Endometrial microvascular endothelial cells (primary cell): ENCODE measurements around the gene NUP210. TPM values are rescaled to one million over a fixed set of nuclear protein-coding genes. Genes with fewer than 3 reads are reported as not detected.

ENCODE experiments used
- in situ Hi-C: cut with HindIII; loops from 2 replicates; pipeline ENCODE4 v1.10.0; 2017; ENCODE audit warnings: low sequenced_read_pairs, low pct_unique_long_range_greater_than_20kb; ENCODE audit errors: inconsistent ontology term
- total RNA-seq: library from RNA; depleted of rRNA; stranded (reverse); fragments of >200 nt; gene quantifications from one replicate; pipeline ENCODE4 v1.2.3, GENCODE V29; 2015; ENCODE audit errors: inconsistent ontology term

NUP210 gene
- total RNA-seq, 1 donor from 2014 or later, result 0.65 TPM

DNA sequence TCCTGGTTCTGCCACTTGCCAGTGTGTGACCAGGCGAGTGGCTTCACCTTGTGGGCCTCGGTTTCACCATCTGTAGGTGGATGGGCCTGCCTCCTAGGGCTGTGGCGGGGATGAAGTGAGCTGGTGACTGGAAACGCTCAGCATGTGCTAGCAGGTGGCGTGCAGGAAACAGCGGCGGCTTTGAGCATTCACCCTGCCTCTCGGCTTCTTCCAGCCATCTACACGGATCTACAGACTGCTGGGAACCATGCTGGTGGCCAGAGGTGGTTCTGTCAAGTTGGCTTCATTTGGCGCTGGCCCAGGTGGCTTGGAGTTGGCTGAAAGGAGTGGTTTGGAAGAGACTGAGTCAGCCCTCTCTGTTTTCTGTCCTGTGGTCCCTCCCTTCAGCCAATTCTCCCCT is 106.3 kb downstream of the NUP210 start:
- in situ Hi-C loops, result no loop called here

DNA sequence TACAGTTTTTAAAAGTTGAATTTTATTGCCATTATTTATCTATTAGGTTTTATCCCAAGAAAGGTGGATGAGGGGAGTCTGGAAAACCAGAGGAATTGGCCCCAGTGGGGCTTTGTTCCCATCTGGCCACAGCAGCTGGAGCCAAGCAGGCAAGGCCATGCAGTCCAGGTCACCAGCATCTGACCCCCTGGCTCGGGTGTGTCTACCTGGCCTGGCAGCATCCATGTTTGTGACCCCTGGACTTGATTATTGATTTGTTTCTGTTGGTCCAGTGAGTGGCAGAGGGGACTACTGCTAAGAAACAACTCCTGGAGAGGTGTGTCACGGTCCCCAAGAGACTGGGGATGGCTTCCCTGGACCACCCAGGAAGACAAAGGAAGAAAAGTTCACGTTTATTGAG is 111.1 kb downstream of the NUP210 start:
- in situ Hi-C loops, result no loop called here

DNA sequence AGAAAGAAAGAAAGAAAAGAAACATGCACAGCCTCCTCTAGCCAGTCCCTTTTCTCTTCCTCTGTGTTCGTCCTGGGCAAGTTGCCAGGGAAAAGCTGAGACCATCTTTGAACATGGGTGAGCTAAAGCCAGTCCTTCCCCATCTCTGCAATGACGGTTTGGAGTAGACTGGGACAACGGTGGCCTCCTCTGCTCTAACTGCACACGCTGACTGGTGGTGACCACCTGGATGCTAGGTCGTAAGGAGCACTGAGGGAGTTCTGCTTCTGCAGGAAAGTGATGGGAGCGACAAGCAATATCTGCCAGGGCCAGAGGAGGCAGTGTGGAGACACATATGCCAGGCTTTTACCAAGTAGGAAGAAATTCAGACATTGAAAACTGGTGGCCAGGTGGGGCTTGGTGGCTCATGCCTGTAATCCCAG is 111.7 kb downstream of the NUP210 start:
- in situ Hi-C loops, result no loop called here

- in situ Hi-C loops, result no loop called here
Measured at GRCh38 chr3:13307041-13307440, 113.1 kb downstream of the NUP210 start.

DNA sequence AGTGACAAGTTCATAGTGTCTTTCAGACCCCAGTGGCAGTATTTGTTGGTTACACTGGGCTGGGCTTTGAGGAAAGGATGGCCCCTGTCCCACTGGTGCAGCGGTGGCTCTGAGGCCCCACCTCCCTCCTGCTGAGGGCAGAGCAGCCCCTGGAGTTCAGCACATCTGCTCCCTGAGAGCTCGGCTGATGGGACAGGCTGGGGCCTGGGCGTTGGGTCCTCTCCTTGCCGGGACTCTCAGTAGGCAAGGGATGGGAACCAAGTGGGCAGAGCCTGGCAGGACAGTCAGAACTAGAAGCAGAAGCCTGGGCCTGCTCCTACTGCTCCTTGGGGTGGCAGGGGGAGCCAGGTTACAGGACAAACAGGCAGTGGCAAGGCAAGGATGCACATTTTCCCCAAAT is 114.5 kb downstream of the NUP210 start:
- in situ Hi-C loops, result no loop called here

DNA sequence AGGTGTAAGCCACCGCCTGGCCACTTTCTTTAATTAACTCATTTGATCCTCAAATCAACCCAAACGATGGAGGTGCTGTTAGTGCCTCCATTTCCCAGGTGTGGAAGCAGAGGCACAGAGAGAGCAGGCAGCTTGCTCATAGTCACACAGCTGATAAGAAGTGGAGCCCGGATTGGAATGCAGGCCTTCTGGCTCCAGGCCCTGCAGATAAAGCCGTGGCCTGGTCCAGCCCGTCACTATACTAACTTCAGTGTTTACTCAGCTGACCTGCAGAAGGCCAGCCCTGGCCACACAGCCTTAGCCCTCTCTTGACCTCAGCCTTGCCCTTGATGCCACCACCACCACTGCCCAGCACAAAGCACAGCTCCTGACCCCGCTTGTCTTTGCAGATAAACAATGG is 116.7 kb downstream of the NUP210 start:
- in situ Hi-C loops, result no loop called here

GRCh38 chr3:13301286-13301987 is 118.7 kb downstream of the NUP210 start:
- in situ Hi-C loops, result no loop called here

DNA sequence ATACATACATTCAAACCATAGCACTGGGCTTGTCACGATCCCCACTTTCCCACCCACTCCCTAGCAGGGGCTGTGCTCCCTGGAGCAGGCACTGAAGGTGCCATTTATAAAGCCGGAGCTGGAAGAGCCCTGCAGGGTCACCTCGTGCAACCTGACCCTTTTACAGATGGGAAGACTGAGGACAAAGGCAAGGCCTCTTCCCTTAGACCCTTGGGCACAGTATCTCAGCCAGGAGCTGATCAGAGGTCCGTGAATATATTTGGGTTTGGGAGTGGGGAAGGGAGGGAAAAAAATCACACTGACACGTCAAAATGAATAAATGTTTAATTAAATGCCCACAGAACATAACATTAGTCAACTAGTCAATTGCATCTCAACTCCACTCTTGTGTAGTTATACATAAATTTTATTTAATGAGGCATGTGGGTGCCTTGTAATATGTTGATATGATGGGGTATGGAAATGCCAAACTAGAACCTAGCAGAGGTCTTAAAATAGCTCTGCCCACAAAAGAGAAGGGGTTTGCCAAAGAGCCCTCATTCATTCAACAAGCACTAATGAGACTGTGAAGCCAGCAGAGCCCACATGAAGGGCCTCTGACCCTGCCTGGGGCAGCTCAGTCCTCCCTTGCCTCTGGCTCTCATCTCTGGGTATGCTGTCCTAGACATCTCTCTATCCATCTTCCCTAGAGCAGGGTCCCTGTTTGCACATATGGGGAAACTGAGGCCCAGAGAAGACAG is 119.4 kb downstream of the NUP210 start:
- in situ Hi-C loops, result no loop called here

DNA sequence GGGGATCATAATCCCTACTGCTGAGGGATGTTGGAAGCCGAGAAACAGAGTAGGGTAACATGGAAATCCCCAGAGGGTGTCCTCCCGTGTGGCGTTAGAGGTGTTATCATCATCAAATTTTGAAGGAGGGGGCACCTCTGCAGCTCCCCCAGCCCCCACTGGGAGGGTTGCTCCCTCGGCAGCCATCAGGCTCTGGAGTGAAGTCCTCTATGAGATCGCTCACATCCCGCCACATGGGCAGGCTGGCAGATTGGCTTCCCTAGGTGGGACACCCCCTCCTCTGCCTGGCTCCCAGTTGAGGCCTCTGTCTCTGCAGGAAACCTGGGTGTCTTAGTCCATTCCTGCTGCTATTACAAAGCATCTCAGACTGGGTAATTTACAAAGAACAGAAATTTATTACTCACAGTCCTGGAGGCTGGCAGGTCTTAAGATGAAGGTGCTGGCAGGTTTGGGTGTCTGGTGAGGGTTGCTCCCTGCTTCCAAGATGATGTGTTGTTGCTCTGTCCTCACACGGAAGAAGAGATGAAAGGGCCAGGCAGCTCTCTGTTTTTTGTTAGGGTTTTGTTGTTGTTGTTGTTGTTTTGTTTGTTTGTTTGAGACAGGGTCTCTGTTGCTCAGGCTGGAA is 120.5 kb downstream of the NUP210 start:
- in situ Hi-C loops, result no loop called here

DNA sequence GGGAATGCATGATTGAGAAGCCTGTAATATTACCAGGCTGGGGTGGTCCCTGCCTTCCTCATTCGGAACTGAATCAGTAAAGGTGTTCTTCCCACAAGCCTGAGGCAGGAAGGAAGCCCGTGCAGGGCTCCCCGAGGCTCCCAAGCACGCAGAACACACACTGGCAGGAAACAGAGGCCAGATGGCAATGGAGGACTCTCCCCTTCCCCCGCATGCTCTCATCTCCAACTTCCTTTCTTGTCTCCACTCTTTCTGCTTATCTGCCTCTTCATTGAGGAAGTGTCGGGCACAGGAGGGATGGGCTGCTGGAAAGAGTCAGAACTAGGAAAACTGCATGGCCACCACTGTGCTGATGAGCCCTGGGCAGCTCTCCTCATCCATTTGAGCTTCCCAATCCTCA is 123.5 kb downstream of the NUP210 start:
- in situ Hi-C loops, result no loop called here

GRCh38 chr3:13294442-13295351 is 125.4 kb downstream of the NUP210 start:
- in situ Hi-C loops, result no loop called here

GRCh38 chr3:13292375-13292774 is 127.7 kb downstream of the NUP210 start:
- in situ Hi-C loops, result no loop called here

GRCh38 chr3:13290941-13291340 is 129.2 kb downstream of the NUP210 start:
- in situ Hi-C loops, result no loop called here

- in situ Hi-C loops, result no loop called here
Measured at GRCh38 chr3:13289771-13290285, 130.3 kb downstream of the NUP210 start.

DNA sequence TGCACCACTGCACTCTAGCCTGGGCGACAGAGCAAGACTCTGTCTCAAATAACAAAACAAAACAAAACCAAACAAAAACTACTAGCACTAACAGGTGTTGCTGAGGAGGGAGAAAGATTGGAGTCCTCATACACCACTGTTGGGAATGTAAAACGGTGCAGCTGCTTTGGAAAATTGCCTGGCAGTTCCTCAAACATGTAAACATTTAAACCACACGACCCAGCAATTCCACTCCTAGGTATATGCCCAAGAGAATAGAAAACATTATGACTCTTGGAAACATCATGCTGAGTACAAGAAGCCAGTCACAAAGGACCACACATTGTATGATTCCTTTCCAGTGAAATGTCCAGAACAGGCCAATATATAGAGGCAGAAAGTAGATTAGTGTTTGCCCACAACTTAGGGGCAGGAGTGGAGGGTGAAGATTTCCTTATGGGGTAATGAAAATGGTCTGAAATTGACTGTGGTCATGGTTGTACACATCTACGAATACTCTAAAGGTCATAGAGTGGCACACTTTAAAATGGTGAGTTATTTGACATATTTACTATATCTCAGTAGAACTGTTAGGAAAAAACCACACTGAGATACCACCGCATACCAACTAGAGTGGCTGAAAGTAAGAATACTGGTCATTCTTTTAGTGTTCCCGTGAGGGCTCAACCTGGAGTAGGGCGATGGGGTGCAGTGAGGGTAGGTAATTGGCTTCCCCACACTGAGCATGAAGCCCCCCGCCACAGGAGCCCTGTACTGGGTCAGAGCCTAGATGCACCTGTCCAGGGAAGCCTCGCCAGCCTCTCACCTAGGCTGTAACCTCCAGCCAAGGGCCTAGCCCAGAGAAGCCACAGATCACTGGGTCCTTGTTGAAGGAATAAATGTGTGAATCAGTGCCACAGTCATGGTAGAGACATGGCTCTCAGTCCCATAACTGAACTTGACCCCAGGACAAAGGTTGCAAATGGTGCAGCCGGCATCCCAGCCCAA is 131.1 kb downstream of the NUP210 start:
- in situ Hi-C loops, result no loop called here

GRCh38 chr3:13287833-13288232 is 132.3 kb downstream of the NUP210 start:
- in situ Hi-C loops, result no loop called here

DNA sequence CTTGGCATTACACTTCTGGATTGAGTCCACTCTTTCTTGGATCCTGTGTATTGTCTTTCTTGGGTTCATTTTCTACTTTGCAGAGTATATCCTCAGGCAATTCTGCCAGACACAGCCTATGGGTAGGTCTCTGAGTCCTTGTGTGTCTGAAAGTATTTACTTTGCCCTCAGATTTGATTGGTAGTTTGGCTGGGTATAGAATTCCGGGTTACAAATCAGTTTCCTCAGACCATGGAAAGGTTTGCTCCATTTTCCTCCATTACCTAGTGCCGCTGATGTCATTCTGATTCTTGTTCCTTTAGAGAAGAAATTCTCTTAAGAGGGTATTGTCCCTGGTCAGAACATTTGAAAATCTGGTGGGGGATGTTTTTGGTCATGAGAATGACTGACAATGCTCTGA is 133.2 kb downstream of the NUP210 start:
- in situ Hi-C loops, result no loop called here
